ENCODE measurements around the gene HMGCR.
"Not testable (repeated sequence)": the region's sequence is repeated elsewhere in the genome, so short reads cannot be mapped to it uniquely, and the experiment has no call there.

The HMGCR gene

GRCh38 chr5:75336615-75337336 lies at the start of gene HMGCR:
Gene HMGCR (plus strand): TSS chr5:75337220. CDS start chr5:75342606, 5,386 bp downstream.
- FAIRE-seq, result peak; percentile 94

GRCh38 chr5:75291844-75292243 lies 45.2 kb upstream of the HMGCR start:
- FAIRE-seq, result not testable (repeated sequence)

- FAIRE-seq, result no peak
These were observed 36.9 kb upstream of the HMGCR start for GRCh38 chr5:75300084-75300483.

- no peak for FAIRE-seq
These were observed 33.6 kb upstream of the HMGCR start for GRCh38 chr5:75303419-75303818.

GRCh38 chr5:75304486-75304885 lies 32.5 kb upstream of the HMGCR start:
- FAIRE-seq, result not testable (repeated sequence)

GRCh38 chr5:75306746-75307145 lies 30.3 kb upstream of the HMGCR start:
- FAIRE-seq, result no peak

- FAIRE-seq, result no peak
These were observed 26.8 kb upstream of the HMGCR start for GRCh38 chr5:75310212-75310611.

- FAIRE-seq, result not testable (repeated sequence)
These were observed 17.9 kb upstream of the HMGCR start for GRCh38 chr5:75319148-75319547.

GRCh38 chr5:75319638-75320037 lies 17.4 kb upstream of the HMGCR start:
- FAIRE-seq, result no peak

- no peak for FAIRE-seq
These were observed 16.6 kb upstream of the HMGCR start for GRCh38 chr5:75320371-75320770.

GRCh38 chr5:75322066-75322465 lies 15.0 kb upstream of the HMGCR start:
- no peak for FAIRE-seq

- no peak for FAIRE-seq
These were observed 12.2 kb upstream of the HMGCR start for GRCh38 chr5:75324791-75325190.

GRCh38 chr5:75325242-75325641 lies 11.8 kb upstream of the HMGCR start:
- FAIRE-seq, result no peak

- no peak for FAIRE-seq
These were observed 6.6 kb upstream of the HMGCR start for GRCh38 chr5:75330404-75330803.

- no peak for FAIRE-seq
These were observed 5.6 kb upstream of the HMGCR start for GRCh38 chr5:75331095-75332090.

- FAIRE-seq, result not testable (repeated sequence)
These were observed 3.3 kb upstream of the HMGCR start for GRCh38 chr5:75333759-75334158.

GRCh38 chr5:75334413-75334812 lies 2.6 kb upstream of the HMGCR start:
- FAIRE-seq, result not testable (repeated sequence)

GRCh38 chr5:75335486-75335885 lies 1.5 kb upstream of the HMGCR start:
- FAIRE-seq, result no peak

GRCh38 chr5:75335952-75336614 lies 937 bp upstream of the HMGCR start:
- no peak for FAIRE-seq

GRCh38 chr5:75337366-75338021 lies 474 bp downstream of the HMGCR start:
- no peak for FAIRE-seq

- FAIRE-seq, result no peak
These were observed 1.4 kb downstream of the HMGCR start for GRCh38 chr5:75338408-75338807.

- no peak for FAIRE-seq
These were observed 3.9 kb downstream of the HMGCR start for GRCh38 chr5:75340714-75341478.
